HepG2 (cell line): ENCODE data around the gene FANCD2OS.

Experiments
- BRCA1 ChIP-seq: sonication (generic); formaldehyde crosslinking; IDR thresholded peaks from 2 replicates; pipeline ENCODE4 v1.4.0; 2020; ENCODE audit warnings: missing genetic modification reagents
- FOXJ3 ChIP-seq: sonication (generic); formaldehyde crosslinking; IDR thresholded peaks from 2 replicates; pipeline ENCODE4 v1.4.0; 2020; ENCODE audit warnings: missing genetic modification reagents, mild to moderate bottlenecking, borderline replicate concordance
- KDM1A ChIP-seq: IDR thresholded peaks from 2 replicates; pipeline ENCODE4 v1.6.1; 2016; ENCODE audit warnings: missing compliant biosample characterization
- POLR2A ChIP-seq, 2 experiments: IDR thresholded peaks; 2 replicates each; pipeline ENCODE4 v1.6.1; 2011; ENCODE audit warnings: low read depth in 2 of 2, low read length in 2 of 2, mild to moderate bottlenecking in 1 of 2, moderate library complexity in 1 of 2; ENCODE audit not compliant: insufficient read depth in 1 of 2
- POLR2AphosphoS2 ChIP-seq: IDR thresholded peaks from 2 replicates; pipeline ENCODE4 v1.6.1; 2011; ENCODE audit warnings: low read depth, low read length, improper control_type of control experiment
- ZFAT ChIP-seq: sonication (generic); formaldehyde crosslinking; conservative IDR thresholded peaks from 2 replicates; pipeline ENCODE4 v1.8.1; 2023; ENCODE audit warnings: missing genetic modification reagents, inconsistent platforms
- ZNF274 ChIP-seq: sonication (generic); formaldehyde crosslinking; IDR thresholded peaks from 2 replicates; pipeline ENCODE4 v1.5.1; 2020; ENCODE audit warnings: mild to moderate bottlenecking, missing genetic modification reagents
- TF ChIP-seq, protein P1 (sequence below): sonication (generic); formaldehyde crosslinking; IDR thresholded peaks from 2 replicates; pipeline ENCODE4 v1.8.1; 2022; ENCODE audit warnings: mild to moderate bottlenecking, missing genetic modification reagents

GRCh38 chr3:10099041-10099440 lies 9.0 kb downstream of the FANCD2OS start:
- TF ChIP-seq ZFAT (CRISPR knock-in tag), result no peak
- no peak for TF ChIP-seq POLR2AphosphoS2
- TF ChIP-seq POLR2A (IDR thresholded peaks at IDR 0.05; ENCODE audit: insufficient read depth in 1 of 2, low read depth in 2 of 2, low read length in 2 of 2), result no peak
- no peak for TF ChIP-seq BRCA1 (CRISPR knock-in tag)
- TF ChIP-seq KDM1A (CRISPR knock-in tag), result no peak
- no peak for TF ChIP-seq ZNF274 (CRISPR knock-in tag)
- no peak for TF ChIP-seq FOXJ3 (CRISPR knock-in tag)
- TF ChIP-seq, protein P1, sequence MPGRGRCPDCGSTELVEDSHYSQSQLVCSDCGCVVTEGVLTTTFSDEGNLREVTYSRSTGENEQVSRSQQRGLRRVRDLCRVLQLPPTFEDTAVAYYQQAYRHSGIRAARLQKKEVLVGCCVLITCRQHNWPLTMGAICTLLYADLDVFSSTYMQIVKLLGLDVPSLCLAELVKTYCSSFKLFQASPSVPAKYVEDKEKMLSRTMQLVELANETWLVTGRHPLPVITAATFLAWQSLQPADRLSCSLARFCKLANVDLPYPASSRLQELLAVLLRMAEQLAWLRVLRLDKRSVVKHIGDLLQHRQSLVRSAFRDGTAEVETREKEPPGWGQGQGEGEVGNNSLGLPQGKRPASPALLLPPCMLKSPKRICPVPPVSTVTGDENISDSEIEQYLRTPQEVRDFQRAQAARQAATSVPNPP (CRISPR knock-in tag), result no peak
